Liver (tissue), 3 donors: ENCODE results near the gene ART5.

Experiments
- RAD21 ChIP-seq, 2 donors: IDR thresholded peaks; 2 replicates each; pipeline ENCODE4 v1.6.1; 2016; ENCODE audit warnings: antibody characterized with exemption in 2 of 2, mild to moderate bottlenecking in 2 of 2
- TF ChIP-seq, protein P1 (sequence below): IDR thresholded peaks from 2 replicates; pipeline ENCODE4 v1.6.1; 2016; ENCODE audit warnings: antibody characterized with exemption
- TF ChIP-seq, protein P2 (sequence below): fragments of 150-350 bp; IDR thresholded peaks from 2 replicates; pipeline ENCODE4 v1.5.1; 2017; ENCODE audit warnings: improper control_type of control experiment, low read depth, low read length; ENCODE audit not compliant: missing input control
- donor health status: healthy.
- donor health status: healthy.

DNA sequence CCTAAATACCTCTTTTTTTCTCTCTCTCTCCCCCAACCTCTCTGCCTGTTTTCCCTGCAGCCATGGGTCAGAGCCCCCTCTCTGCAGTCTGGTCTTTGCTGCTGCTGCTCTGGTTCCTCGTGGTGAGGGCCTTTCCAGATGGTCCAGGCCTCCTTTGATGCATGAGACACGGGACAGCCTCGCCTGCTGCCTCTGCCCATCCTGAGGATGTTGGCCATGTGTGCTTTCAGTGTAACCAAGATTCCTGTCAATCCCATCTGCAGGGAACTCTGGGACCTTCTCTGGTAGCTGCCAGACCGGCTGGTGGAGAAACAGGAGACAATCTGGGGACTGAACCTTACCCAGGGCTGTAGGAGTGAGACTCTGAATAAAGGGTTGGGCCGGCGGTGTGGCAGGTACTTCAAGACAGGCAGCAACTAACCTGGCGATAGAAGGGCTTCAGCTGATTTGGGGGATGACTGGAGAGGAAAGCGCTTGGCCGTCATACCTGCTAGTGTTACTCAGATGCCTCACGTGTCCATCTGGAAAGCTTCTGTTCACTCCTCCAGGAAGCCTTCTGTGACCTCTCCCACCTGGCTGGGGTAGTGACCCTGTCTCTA, 22.3 kb upstream of the ART5 start:
- TF ChIP-seq, protein P1, sequence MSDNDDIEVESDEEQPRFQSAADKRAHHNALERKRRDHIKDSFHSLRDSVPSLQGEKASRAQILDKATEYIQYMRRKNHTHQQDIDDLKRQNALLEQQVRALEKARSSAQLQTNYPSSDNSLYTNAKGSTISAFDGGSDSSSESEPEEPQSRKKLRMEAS, result no peak
- no peak for TF ChIP-seq RAD21 (IDR thresholded peaks at IDR 0.05)
- TF ChIP-seq, protein P2, sequence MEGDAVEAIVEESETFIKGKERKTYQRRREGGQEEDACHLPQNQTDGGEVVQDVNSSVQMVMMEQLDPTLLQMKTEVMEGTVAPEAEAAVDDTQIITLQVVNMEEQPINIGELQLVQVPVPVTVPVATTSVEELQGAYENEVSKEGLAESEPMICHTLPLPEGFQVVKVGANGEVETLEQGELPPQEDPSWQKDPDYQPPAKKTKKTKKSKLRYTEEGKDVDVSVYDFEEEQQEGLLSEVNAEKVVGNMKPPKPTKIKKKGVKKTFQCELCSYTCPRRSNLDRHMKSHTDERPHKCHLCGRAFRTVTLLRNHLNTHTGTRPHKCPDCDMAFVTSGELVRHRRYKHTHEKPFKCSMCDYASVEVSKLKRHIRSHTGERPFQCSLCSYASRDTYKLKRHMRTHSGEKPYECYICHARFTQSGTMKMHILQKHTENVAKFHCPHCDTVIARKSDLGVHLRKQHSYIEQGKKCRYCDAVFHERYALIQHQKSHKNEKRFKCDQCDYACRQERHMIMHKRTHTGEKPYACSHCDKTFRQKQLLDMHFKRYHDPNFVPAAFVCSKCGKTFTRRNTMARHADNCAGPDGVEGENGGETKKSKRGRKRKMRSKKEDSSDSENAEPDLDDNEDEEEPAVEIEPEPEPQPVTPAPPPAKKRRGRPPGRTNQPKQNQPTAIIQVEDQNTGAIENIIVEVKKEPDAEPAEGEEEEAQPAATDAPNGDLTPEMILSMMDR, result no peak
